Activated CD4-positive, alpha-beta T cell treated with anti-CD3 and anti-CD28 coated beads, Interleukin-10, Interleukin-2, amounts not matched to agents 100 ng/mL and 50 ng/mL, durations not matched to agents 16 hours and 8 hours (primary cell): Measurements from ENCODE around the gene ITPRIP.
A peak's percentile ranks its signal among the peaks of the same experiment; 100 is the strongest.

Experiments used
- DNase-seq: peaks from one replicate; pipeline ENCODE4 v3.0.0-alpha.2; 2020

Gene ITPRIP

DNA sequence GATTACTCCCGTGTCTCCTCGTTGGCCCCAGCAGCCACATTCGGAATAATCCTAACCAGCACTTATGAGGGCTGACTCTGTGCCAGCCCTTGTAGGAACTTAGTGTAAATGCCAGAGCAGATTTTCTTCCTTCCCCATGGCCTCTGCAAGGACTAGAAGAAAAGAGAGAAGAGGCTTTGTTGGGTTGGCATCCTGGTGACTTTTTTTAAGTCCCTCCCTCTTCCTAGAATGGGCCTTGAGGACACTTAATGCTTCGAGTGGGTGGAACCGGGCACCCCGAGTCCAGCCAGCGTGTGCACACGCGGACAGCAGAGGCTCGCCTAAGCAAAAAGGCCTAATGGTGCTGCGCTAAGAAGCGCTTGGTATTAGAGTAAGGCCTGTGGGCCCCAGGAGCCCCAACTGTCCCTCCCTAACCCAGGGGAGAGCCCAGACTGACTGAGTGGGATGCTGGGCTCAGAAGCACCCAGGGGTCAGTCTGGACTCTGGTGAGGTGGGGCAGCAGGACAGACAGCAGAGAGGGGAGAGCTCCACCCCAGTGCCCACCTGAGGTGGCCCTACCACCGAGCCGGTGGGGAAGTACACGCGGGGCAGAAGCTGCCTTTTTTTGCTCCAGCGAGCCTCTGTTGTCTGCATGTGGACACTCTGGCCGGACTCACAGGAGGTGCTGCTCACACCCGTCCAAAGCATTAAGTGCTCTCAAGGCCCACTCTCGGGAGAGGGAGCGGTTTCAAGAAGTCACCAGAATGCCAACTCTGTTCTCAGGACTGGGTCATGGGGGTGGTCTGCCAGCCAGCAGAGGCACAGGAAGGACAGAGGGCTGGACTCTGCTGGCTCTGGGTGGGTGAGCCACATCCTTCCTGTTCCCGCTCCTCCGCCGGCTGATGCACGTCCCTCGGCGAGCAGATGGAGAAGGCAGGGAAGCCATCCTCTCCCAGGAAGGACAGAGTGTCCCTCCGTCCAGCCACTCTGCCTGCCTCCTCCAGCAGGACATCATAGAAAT is 12.5 kb downstream of the ITPRIP start:
- no peak for DNase-seq

GRCh38 chr10:104324931-104325330 is 13.3 kb downstream of the ITPRIP start:
- DNase-seq, result no peak

- DNase-seq, result no peak
Measured at GRCh38 chr10:104324221-104324686, 14.0 kb downstream of the ITPRIP start.

GRCh38 chr10:104323760-104324201 is 14.5 kb downstream of the ITPRIP start:
- DNase-seq, result no peak

DNA sequence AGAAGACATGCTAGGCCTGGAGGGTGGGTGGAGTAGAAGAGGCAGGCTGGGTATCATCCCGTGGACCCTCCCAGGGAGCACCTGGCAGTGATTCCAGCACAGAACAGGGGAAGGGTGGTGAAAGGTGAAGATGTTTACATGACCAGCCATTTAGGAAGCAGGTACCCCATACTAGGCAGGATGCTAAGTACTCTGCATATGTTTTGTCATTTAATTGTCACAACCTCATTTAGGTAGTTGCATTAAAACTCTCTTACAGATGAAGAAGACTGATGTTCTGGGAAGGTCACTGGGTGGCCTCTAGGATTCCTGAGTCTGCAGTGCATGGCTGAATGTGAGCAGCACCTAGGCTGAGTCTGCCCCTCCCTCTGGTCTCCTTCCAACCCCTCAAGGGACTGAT is 15.2 kb downstream of the ITPRIP start:
- DNase-seq, result no peak

DNA sequence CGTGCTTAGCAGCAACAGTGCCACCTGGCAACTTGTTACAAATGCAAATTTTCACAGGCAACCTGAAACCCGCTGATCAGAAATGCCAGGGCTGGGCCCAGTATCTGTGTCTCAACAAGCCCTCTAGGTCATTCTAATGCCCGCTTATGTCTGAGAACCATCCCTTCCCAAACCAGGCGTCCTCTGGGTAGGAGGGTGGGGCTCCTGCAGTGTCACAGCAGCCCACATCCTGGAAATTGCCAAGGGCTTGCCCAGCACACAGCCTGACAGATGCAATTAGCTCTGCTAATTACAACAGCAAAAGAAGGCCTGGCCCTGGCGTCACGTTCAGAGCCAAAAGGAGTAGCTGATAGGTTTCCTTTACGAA is 15.9 kb downstream of the ITPRIP start:
- peak; percentile 60 for DNase-seq

DNA sequence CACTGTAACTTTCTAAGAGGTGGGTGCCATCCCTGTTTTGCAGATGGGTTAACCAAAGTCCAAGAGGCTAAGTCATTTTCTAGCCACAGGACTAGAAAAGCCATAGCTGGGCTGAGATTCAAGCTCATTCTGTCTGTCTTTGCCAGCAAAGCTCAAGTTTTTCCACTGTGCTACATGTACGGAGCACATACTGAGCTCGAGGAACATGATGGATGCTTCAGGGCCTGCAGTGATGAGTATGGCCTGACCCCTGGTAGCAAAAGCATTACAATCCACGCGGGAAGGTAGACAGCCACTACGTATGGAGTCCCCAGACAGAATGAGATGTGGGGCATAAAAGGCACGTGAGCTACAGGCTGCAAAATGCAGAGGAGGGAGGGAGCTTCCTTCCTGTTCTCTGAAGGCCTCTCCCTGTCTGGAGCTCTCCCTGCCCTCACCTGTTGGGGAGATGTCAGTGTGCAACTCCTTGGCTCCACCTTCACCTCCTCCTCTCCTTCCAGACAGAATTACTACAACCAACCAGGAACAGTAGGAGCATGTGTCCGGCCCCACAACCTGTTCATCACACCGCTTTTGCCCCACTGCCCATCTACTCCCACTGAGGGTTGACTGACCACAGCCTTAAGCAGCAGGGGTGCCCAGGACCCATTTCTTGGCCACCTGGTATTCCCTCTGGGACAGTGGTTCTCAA is 16.4 kb downstream of the ITPRIP start:
- no peak for DNase-seq

DNA sequence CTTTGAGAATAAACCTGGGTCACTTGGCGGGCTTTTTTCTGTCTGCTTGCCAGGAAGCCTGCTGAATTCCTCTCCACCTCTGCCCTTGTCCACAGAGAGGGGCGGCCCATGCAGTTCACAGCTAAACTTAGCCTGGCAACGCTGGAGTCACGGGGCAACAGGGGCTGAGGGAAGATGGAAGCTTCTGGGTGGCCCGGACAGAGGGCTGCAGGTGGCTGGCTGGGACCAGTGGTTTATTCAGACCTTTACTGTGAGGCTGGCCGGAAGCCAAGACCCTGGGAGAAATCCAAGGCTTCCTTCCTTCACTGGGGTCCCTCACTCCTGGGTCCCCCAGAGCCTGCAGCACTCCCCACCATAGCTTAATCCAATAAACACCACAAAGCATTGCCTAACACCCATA is 17.0 kb downstream of the ITPRIP start:
- no peak for DNase-seq

DNA sequence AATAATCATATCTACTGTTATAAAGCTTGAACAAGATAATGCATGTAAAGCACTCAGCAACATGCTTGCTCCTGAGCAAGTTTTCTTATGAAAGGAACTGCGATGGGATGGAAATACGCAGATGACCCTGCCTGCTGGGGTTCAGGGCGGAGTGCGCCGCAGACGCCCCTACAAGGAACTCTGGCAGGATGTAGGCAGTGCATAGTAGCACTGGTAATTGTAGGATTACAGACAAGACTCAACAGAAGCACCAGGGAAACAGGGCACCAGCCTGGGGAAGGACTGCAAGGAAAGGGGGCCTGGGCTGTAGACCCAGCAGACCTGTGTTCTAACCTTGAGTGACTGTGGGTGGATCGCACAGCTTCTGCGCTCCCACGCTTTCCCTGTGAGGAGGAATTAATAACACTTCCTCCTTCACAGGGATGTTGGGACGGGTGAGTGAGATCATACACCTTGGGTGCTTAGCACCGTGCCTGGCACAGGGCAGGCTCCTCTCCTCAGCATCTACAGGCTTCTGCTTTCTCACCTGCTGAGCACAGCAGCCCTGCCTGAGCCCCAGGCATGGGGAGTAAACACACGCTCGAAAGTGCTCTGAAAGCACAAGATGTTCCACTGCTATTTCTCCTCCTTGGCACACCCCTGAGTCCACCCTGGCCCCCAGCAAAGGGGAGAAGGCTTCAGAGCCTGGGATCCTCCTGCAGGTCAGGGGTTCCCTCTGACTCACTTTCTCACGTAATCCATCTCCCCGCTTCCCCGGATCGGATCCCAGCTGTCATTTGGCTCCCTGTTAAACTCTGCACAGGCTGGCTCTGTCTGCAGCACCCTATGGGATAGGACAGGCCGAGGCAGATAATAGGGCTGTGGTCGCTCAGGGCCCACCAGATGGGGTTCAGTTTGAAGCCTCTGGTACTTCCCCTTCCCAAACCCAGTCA is 19.2 kb downstream of the ITPRIP start:
- no peak for DNase-seq

DNA sequence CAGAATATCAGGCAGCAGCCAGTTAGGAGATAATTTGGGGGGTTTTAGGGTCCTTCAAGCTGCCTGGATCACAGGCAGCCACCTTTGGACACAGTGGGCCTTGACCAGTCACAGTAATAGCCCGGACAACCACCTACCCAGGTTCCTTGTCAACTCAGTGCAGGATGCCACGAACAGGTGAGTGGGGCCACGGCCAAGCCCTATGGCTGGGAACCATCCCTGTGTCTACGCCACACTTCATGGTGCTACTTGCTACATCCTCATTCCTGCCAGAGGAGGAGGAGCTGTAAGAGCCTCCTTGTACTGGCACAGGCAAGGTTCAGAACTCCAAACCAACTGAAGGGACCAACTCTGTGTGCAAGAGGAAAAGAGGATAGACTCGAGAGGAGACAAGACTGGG is 19.9 kb downstream of the ITPRIP start:
- no peak for DNase-seq

DNA sequence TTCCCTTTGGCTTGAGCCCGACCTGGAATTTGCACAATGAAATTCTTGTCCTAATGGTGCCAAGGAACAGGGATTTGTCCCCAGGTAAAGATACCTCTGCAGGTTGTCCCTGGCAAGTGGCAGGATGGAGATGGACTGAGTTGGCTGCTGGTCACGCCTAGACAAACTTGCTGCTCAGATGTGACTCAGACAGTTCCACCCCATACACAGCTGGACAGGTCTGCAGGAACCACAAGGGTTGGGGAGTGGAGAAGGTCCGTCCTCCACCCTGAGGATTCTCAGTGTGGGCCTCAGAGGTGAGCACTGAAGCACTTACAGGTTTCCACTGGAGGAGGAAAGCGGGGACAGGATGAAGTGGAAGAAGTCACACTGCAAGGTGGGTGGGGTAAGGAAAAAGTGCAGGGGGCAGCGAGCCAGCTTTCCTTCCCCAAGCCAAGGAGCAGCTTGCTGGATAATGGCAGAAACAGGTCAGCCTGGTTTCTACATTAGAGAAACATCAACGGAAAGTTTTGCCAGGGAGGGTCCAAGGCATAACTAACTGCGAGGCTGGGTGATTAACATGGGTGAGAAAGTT is 20.5 kb downstream of the ITPRIP start:
- no peak for DNase-seq

- DNase-seq, result no peak
Measured at GRCh38 chr10:104317269-104317710, 21.0 kb downstream of the ITPRIP start.

GRCh38 chr10:104316321-104317099 is 21.8 kb downstream of the ITPRIP start:
- no peak for DNase-seq

DNA sequence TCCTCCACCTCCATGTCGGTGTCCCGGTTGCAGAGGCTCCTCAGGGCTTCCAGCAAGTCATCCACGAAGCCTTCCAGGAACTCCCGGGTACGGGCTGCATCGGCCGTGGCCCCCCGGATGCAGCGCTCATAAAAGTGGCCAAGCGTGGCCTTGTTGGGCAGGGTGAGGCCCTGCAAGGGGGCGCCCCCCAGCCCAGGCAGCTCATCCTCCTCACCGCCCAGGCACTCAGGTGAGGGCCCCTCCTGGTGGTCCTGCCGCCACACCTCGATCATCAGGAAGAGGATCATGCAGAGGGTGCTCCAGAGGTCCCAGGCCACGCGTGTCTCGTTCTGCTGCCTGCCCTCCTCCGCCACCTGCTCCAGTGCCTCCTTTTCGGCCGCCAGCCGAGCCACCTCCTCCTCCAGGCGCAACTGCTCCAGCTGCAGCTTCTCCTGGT is 22.8 kb downstream of the ITPRIP start:
- no peak for DNase-seq

- no peak for DNase-seq
Measured at GRCh38 chr10:104314591-104315485, 23.4 kb downstream of the ITPRIP start.

GRCh38 chr10:104311184-104311720 is 27.0 kb downstream of the ITPRIP start:
- no peak for DNase-seq

DNA sequence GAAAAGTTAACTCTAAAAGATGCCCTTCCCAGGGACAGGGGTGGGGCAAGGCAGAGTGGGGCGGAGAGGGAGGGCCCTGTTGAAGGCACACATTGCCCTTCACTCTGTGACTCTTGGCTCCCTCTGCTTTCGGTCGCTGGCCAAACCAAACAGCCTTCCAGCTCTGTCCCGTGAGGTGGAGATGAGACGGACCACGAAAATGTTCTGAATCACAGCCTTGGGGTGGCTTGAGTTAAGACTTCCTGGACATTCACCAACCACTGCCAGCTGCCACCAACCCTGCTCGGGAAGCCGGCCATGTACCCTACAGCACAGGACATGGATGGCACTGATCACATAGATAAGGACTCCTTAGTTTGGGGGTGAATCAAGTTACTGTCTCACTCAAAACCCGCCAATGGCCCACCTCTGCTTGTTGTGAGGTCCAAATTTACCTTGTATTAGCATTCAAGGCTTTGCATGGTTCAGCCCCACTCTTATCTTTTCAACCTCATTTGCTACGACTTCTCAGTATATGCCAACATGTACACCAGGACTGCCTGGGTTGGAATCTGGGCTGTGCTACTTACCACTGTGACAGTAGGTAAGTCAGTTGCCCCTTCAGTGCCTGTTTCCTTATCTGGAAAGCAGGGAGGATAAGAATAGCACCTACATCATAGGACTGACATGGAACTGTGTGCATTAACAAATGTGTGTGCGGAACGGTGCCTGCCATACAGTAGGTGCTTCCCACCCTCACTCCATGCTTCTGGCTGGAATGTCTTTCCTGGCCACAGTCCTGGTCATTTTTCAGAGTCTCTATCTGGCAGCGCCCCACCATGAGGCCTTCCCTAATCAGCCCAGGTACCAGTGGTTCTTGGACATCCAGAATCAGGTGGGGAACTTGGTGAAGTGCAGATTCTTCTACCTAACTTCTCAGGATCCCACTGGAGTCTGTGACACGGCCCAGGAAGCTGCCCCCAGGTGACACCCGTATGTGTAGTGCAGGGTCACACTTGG is 28.0 kb downstream of the ITPRIP start:
- no peak for DNase-seq

GRCh38 chr10:104308439-104308903 is 29.8 kb downstream of the ITPRIP start:
- peak; percentile 56 for DNase-seq
